HEK293 (cell line): ENCODE measurements around the gene RTN3.

Source experiments
- CTCF ChIA-PET: fragments of 350-600 bp; formaldehyde crosslinking; extraction: SDS; loops from one replicate; lab custom pipeline; 2021; ENCODE audit warnings: antibody characterized with exemption; lab: Yijun Ruan, JAX
- POLR2A ChIA-PET: fragments of 300-600 bp; formaldehyde crosslinking; extraction: SDS; loops from one replicate; lab custom pipeline; 2020; ENCODE audit warnings: antibody characterized with exemption, inconsistent platforms; lab: Yijun Ruan, JAX
- H3K27ac ChIP-seq: fragments of 200-500 bp; sonication (Bioruptor generic); 2 replicates; pipeline ENCODE4 v1.5.1; 2014; ENCODE audit warnings: low read depth, low read length, control low read depth, inconsistent platforms; ENCODE audit errors: extremely low read depth
- H3K36me3 ChIP-seq, 2 experiments: fragments of 200-500 bp in 1 of 2; sonication (Bioruptor generic) in 1 of 2; 1 replicate in 1 of 2; 2 replicates in 1 of 2; pipeline ENCODE4 v1.5.1; 2014 to 2017; ENCODE audit warnings: inconsistent platforms in 2 of 2, low read length in 2 of 2; ENCODE audit not compliant: control insufficient read depth in 2 of 2, insufficient read depth in 1 of 2
- H3K4me1 ChIP-seq: fragments of 200-500 bp; sonication (Bioruptor generic); 2 replicates; pipeline ENCODE4 v1.5.1; 2014; ENCODE audit warnings: mild to moderate bottlenecking, low read length, inconsistent platforms; ENCODE audit not compliant: control insufficient read depth, insufficient read depth
- H3K4me3 ChIP-seq: 2 replicates; pipeline ENCODE4 v1.5.1; 2011; ENCODE audit warnings: low read depth, mild to moderate bottlenecking, control low read depth, low read length, moderate library complexity
- H3K9me3 ChIP-seq: fragments of 200-500 bp; sonication (Bioruptor generic); 2 replicates; pipeline ENCODE4 v1.5.1; 2014; ENCODE audit warnings: low read depth, low read length, inconsistent platforms; ENCODE audit not compliant: control insufficient read depth, insufficient read depth
- ATF2 ChIP-seq: fragments of 450-650 bp; formaldehyde crosslinking; IDR thresholded peaks from 2 replicates; pipeline ENCODE4 v1.5.1; 2016; ENCODE audit warnings: missing biosample characterization, missing genetic modification characterization, low read depth
- FEZF1 ChIP-seq: fragments of 450-650 bp; formaldehyde crosslinking; IDR thresholded peaks from 2 replicates; pipeline ENCODE4 v1.5.1; 2016; ENCODE audit warnings: missing biosample characterization, missing genetic modification characterization
- GLI4 ChIP-seq: fragments of 450-650 bp; formaldehyde crosslinking; IDR thresholded peaks from 2 replicates; pipeline ENCODE4 v1.5.1; 2016; ENCODE audit warnings: missing biosample characterization, missing genetic modification characterization
- MZF1 ChIP-seq: fragments of 450-650 bp; formaldehyde crosslinking; IDR thresholded peaks from 2 replicates; pipeline ENCODE4 v1.5.1; 2017; ENCODE audit warnings: missing biosample characterization, missing genetic modification characterization, borderline replicate concordance
- OSR2 ChIP-seq: fragments of 450-650 bp; formaldehyde crosslinking; IDR thresholded peaks from 2 replicates; pipeline ENCODE4 v1.5.1; 2016; ENCODE audit warnings: missing biosample characterization, missing genetic modification characterization
- ZBTB17 ChIP-seq: fragments of 450-650 bp; formaldehyde crosslinking; IDR thresholded peaks from 2 replicates; pipeline ENCODE4 v1.5.1; 2016; ENCODE audit warnings: missing biosample characterization, missing genetic modification characterization
- ZBTB26 ChIP-seq: fragments of 450-650 bp; formaldehyde crosslinking; optimal IDR thresholded peaks from 2 replicates; pipeline ENCODE3; 2016; ENCODE audit warnings: missing biosample characterization, mild to moderate bottlenecking, missing genetic modification characterization
- ZNF132 ChIP-seq: fragments of 450-650 bp; formaldehyde crosslinking; IDR thresholded peaks from 2 replicates; pipeline ENCODE4 v1.5.1; 2017; ENCODE audit warnings: missing biosample characterization, missing genetic modification characterization, borderline replicate concordance
- ZNF266 ChIP-seq: fragments of 450-650 bp; formaldehyde crosslinking; IDR thresholded peaks from 2 replicates; pipeline ENCODE4 v1.5.1; 2016; ENCODE audit warnings: missing biosample characterization, missing genetic modification characterization, low read depth
- ZNF311 ChIP-seq: fragments of 450-650 bp; formaldehyde crosslinking; IDR thresholded peaks from 2 replicates; pipeline ENCODE4 v1.5.1; 2017; ENCODE audit warnings: missing biosample characterization, missing genetic modification characterization, borderline replicate concordance
- ZNF350 ChIP-seq: fragments of 450-650 bp; formaldehyde crosslinking; IDR thresholded peaks from 2 replicates; pipeline ENCODE4 v1.5.0; 2017; ENCODE audit warnings: missing biosample characterization, mild to moderate bottlenecking, missing genetic modification characterization
- ZNF37A ChIP-seq: fragments of 450-650 bp; IDR thresholded peaks from 2 replicates; pipeline ENCODE4 v1.5.1; 2018; ENCODE audit warnings: missing biosample characterization, missing genetic modification characterization
- ZNF501 ChIP-seq: fragments of 450-650 bp; formaldehyde crosslinking; IDR thresholded peaks from 2 replicates; pipeline ENCODE4 v1.5.1; 2016; ENCODE audit warnings: missing biosample characterization, missing genetic modification characterization
- ZNF521 ChIP-seq: fragments of 450-650 bp; formaldehyde crosslinking; IDR thresholded peaks from 2 replicates; pipeline ENCODE4 v1.5.1; 2017; ENCODE audit warnings: missing biosample characterization, mild to moderate bottlenecking, missing genetic modification characterization
- ZNF530 ChIP-seq: fragments of 450-650 bp; formaldehyde crosslinking; IDR thresholded peaks from 2 replicates; pipeline ENCODE4 v1.5.1; 2016; ENCODE audit warnings: low read depth, missing biosample characterization, missing genetic modification characterization
- ZNF580 ChIP-seq: fragments of 450-650 bp; formaldehyde crosslinking; IDR thresholded peaks from 2 replicates; pipeline ENCODE4 v1.5.1; 2016; ENCODE audit warnings: missing biosample characterization, missing genetic modification characterization
- ZNF621 ChIP-seq: fragments of 450-650 bp; formaldehyde crosslinking; IDR thresholded peaks from 2 replicates; pipeline ENCODE4 v1.5.1; 2017; ENCODE audit warnings: missing biosample characterization, missing genetic modification characterization
- ZNF658 ChIP-seq: fragments of 450-650 bp; formaldehyde crosslinking; IDR thresholded peaks from 2 replicates; pipeline ENCODE4; 2016; ENCODE audit warnings: missing biosample characterization, missing genetic modification characterization
- ZNF747 ChIP-seq: fragments of 450-650 bp; formaldehyde crosslinking; IDR thresholded peaks from 2 replicates; pipeline ENCODE4 v1.5.1; 2016; ENCODE audit warnings: missing biosample characterization, missing genetic modification characterization
- ZNF776 ChIP-seq: fragments of 450-650 bp; formaldehyde crosslinking; IDR thresholded peaks from 2 replicates; pipeline ENCODE4 v1.5.0; 2017; ENCODE audit warnings: missing biosample characterization, missing genetic modification characterization, borderline replicate concordance
- ZNF777 ChIP-seq: fragments of 450-650 bp; formaldehyde crosslinking; IDR thresholded peaks from 2 replicates; pipeline ENCODE4 v1.5.1; 2017; ENCODE audit warnings: missing biosample characterization, missing genetic modification characterization, borderline replicate concordance
- TF ChIP-seq, protein P1 (sequence below): fragments of 450-650 bp; formaldehyde crosslinking; IDR thresholded peaks from 2 replicates; pipeline ENCODE4 v1.5.1; 2016; ENCODE audit warnings: missing biosample characterization, missing genetic modification characterization
- TF ChIP-seq, protein P2 (sequence below): fragments of 450-650 bp; formaldehyde crosslinking; IDR thresholded peaks from 2 replicates; pipeline ENCODE4 v1.5.1; 2016; ENCODE audit warnings: missing biosample characterization, missing genetic modification characterization
- TF ChIP-seq, protein P3 (sequence below): fragments of 450-650 bp; formaldehyde crosslinking; IDR thresholded peaks from 2 replicates; pipeline ENCODE4 v1.5.1; 2016; ENCODE audit warnings: missing biosample characterization, missing genetic modification characterization

Gene RTN3

DNA sequence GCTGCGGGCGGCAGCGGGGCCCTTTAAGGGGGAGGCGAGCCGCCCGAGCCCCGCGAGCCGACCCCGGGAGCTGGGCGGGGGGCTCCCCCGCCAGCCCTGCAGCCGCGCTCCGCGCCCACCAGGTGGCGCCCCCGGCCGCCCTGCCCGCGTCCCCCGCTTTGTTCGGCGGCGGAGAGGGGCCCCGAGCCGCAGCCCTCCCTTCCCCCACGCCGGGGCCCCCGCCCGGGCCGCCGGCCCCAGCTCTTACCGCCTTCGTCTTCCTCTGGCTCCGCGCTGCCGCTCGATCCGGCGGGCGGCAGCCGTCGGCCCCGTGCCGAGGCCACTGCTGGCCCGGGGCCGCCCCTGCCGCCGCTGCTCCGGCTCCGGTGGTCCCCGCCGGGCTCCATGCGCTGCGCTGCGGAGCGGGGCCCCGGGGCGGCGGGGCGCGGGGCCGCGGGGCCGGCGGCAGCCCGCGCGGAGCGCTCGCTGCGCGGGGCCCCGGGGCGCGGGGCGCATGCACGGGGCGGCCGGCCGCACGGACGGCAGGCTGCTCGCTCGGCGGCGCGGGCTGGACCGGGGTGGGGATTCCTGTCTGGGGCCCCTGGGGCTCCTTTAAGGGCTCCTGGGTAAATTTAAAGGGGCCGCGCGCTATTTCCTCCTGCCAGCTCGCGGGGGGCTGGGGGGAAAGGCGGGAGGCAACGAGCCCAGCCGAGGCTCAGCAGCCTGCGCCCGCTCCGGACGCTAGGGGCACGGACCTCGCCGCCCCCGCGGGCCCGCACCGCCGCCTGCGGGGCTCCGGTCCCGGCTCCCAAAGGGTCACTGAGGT lies 87.1 kb downstream of the RTN3 start, which contains the start of gene ZFTA (continued):
- TF ChIP-seq ATF2 (tag by site-specific recombination) (no peak), ZNF521 (no peak)

DNA sequence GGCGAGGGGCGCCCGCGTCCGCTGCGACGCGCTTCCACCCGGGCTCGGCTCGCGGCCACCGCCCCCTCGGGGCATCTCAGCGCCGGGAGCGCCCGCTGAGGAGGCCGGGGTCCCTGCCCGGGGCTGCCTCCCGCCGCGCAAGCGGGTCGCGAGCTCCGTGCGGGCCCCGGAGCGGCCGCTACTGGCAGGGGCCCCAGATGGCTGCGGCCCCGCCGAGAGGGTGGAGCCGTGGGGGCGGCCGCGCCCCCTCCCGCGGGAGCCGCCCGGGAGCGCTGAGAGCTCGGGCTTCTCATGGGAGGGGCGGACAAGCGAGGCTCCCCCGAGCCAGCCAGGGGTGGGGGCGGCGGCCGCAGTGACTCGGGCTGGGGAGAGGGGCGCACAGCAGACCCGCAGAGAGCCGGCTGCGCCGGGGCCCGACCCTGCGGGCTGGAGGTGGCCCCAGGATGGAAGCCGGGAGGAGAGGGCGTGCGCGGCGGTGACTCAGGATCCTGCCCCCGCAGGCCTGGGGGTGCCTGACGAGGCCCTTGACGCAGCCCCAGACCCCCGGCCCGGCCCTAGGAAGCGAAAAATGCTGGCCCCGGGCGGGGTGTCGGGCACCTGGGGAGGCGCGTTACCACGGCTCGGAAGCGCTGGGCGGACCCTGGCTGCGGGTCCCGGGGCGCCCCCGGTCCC lies 87.9 kb downstream of the RTN3 start:
- H3K27ac ChIP-seq = peak overlapping the region; percentile 68; the same call in 1 of the 2 replicates
- ChIA-PET CTCF (interaction anchor here (0.7 to 2.7 kb wide), 8 partner anchors 9 to 847 kb away, joined by 3 to 14 read pairs (median 4); no protein-coding TSS in a partner anchor), POLR2A (interaction anchor here (1.0 to 2.3 kb wide), 6 partner anchors 10 to 176 kb away, joined by 3 to 10 read pairs (median 6); partner anchors contain the start of genes MARK2 and RTN3)
- H3K9me3 ChIP-seq = no peaks in the 10 kb centered on the region
- H3K4me1 ChIP-seq = no peaks in the 10 kb centered on the region
- H3K4me3 ChIP-seq = peak overlapping the region; percentile 51
- H3K36me3 ChIP-seq = peaks cover 0 to 17% of the 10 kb centered on the region in 2 experiments; a peak in 1 of 3 replicates
- TF ChIP-seq ZNF776 (no peak), ZNF37A (tag by site-specific recombination) (no peak), ZNF580 (tag by site-specific recombination) (no peak), ZBTB17 (tag by site-specific recombination) (no peak), FEZF1 (tag by site-specific recombination) (no peak), ZNF350 (tag by site-specific recombination) (no peak), OSR2 (tag by site-specific recombination) (0 out of 2 replicates have a peak, but pooled peaks have one; percentile 22), ZNF311 (tag by site-specific recombination) (no peak), ZNF501 (no peak), ZNF621 (tag by site-specific recombination) (no peak), MZF1 (tag by site-specific recombination) (no peak), ZNF266 (tag by site-specific recombination) (no peak), ZNF747 (no peak), ZNF530 (tag by site-specific recombination) (no peak), GLI4 (tag by site-specific recombination) (no peak), ZNF777 (tag by site-specific recombination) (no peak), ZBTB26 (tag by site-specific recombination) (peak; percentile 38), ZNF132 (tag by site-specific recombination) (no peak), ZNF658 (tag by site-specific recombination) (no peak)
- TF ChIP-seq, protein P1, sequence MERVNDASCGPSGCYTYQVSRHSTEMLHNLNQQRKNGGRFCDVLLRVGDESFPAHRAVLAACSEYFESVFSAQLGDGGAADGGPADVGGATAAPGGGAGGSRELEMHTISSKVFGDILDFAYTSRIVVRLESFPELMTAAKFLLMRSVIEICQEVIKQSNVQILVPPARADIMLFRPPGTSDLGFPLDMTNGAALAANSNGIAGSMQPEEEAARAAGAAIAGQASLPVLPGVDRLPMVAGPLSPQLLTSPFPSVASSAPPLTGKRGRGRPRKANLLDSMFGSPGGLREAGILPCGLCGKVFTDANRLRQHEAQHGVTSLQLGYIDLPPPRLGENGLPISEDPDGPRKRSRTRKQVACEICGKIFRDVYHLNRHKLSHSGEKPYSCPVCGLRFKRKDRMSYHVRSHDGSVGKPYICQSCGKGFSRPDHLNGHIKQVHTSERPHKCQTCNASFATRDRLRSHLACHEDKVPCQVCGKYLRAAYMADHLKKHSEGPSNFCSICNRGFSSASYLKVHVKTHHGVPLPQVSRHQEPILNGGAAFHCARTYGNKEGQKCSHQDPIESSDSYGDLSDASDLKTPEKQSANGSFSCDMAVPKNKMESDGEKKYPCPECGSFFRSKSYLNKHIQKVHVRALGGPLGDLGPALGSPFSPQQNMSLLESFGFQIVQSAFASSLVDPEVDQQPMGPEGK (tag by site-specific recombination) = peak; percentile 12; the same call in 1 of the 2 replicates
- TF ChIP-seq, protein P2, sequence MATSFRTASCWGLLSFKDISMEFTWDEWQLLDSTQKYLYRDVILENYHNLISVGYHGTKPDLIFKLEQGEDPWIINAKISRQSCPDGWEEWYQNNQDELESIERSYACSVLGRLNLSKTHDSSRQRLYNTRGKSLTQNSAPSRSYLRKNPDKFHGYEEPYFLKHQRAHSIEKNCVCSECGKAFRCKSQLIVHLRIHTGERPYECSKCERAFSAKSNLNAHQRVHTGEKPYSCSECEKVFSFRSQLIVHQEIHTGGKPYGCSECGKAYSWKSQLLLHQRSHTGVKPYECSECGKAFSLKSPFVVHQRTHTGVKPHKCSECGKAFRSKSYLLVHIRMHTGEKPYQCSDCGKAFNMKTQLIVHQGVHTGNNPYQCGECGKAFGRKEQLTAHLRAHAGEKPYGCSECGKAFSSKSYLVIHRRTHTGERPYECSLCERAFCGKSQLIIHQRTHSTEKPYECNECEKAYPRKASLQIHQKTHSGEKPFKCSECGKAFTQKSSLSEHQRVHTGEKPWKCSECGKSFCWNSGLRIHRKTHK (tag by site-specific recombination) = no peak
- TF ChIP-seq, protein P3, sequence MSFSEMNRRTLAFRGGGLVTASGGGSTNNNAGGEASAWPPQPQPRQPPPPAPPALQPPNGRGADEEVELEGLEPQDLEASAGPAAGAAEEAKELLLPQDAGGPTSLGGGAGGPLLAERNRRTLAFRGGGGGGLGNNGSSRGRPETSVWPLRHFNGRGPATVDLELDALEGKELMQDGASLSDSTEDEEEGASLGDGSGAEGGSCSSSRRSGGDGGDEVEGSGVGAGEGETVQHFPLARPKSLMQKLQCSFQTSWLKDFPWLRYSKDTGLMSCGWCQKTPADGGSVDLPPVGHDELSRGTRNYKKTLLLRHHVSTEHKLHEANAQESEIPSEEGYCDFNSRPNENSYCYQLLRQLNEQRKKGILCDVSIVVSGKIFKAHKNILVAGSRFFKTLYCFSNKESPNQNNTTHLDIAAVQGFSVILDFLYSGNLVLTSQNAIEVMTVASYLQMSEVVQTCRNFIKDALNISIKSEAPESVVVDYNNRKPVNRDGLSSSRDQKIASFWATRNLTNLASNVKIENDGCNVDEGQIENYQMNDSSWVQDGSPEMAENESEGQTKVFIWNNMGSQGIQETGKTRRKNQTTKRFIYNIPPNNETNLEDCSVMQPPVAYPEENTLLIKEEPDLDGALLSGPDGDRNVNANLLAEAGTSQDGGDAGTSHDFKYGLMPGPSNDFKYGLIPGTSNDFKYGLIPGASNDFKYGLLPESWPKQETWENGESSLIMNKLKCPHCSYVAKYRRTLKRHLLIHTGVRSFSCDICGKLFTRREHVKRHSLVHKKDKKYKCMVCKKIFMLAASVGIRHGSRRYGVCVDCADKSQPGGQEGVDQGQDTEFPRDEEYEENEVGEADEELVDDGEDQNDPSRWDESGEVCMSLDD = no peak
